ENCODE data around the gene AUTS2. TPM values are rescaled to one million over a fixed set of nuclear protein-coding genes. Genes with fewer than 3 reads are reported as not detected.

The AUTS2 gene
- total RNA-seq, 1 experiment from 2014 or later: 50.0 TPM

GRCh38 chr7:70570029-70570428 lies 971.8 kb downstream of the AUTS2 start:
- CTCF ChIA-PET: no interaction called here
- no peak for ATAC-seq
- Mint-ChIP-seq H3K27ac (no peak overlapping the region), H3K9me3 (no peaks in the 10 kb centered on the region), H3K4me3 (no peak overlapping the region), H3K4me1 (peaks cover 16% of the 10 kb centered on the region; the same call in 1 of the 2 replicates), H3K27me3 (ENCODE audit: low read depth) (peaks cover 42% of the 10 kb centered on the region), H3K36me3 (no peaks in the 10 kb centered on the region)
- no peak for DNase-seq (ENCODE audit: low spot score)
- TF ChIP-seq TCF7 (CRISPR knock-in tag; IDR thresholded peaks at IDR 0.05; ENCODE audit: low read depth) (no peak), PREB (CRISPR knock-in tag; IDR thresholded peaks at IDR 0.05; ENCODE audit: borderline replicate concordance) (no peak), ZSCAN18 (CRISPR knock-in tag; IDR thresholded peaks at IDR 0.05) (no peak), ZNF281 (CRISPR knock-in tag; IDR thresholded peaks at IDR 0.05) (no peak), AFF4 (CRISPR knock-in tag; IDR thresholded peaks at IDR 0.05; ENCODE audit: borderline replicate concordance) (no peak), FOXP1 (CRISPR knock-in tag; IDR thresholded peaks at IDR 0.05; ENCODE audit: borderline replicate concordance) (no peak), ZBTB43 (CRISPR knock-in tag; IDR thresholded peaks at IDR 0.05) (no peak), CREM (CRISPR knock-in tag; IDR thresholded peaks at IDR 0.05) (no peak), ELF4 (CRISPR knock-in tag; IDR thresholded peaks at IDR 0.05; ENCODE audit: low read depth) (no peak), ZNF138 (CRISPR knock-in tag; conservative IDR thresholded peaks at IDR 0.05) (no peak), RORB (CRISPR knock-in tag; IDR thresholded peaks at IDR 0.05) (no peak), NFATC4 (CRISPR knock-in tag; IDR thresholded peaks at IDR 0.05) (no peak), ZNF396 (CRISPR knock-in tag; IDR thresholded peaks at IDR 0.05; ENCODE audit: borderline replicate concordance) (no peak), ATF6 (CRISPR knock-in tag; IDR thresholded peaks at IDR 0.05) (no peak), ZNF416 (CRISPR knock-in tag; IDR thresholded peaks at IDR 0.05) (no peak), ZNF423 (CRISPR knock-in tag; IDR thresholded peaks at IDR 0.05) (no peak), FOXJ3 (CRISPR knock-in tag; IDR thresholded peaks at IDR 0.05; ENCODE audit: borderline replicate concordance) (no peak)
- TF ChIP-seq, protein P1, sequence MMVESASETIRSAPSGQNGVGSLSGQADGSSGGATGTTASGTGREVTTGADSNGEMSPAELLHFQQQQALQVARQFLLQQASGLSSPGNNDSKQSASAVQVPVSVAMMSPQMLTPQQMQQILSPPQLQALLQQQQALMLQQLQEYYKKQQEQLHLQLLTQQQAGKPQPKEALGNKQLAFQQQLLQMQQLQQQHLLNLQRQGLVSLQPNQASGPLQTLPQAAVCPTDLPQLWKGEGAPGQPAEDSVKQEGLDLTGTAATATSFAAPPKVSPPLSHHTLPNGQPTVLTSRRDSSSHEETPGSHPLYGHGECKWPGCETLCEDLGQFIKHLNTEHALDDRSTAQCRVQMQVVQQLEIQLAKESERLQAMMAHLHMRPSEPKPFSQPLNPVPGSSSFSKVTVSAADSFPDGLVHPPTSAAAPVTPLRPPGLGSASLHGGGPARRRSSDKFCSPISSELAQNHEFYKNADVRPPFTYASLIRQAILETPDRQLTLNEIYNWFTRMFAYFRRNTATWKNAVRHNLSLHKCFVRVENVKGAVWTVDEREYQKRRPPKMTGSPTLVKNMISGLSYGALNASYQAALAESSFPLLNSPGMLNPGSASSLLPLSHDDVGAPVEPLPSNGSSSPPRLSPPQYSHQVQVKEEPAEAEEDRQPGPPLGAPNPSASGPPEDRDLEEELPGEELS (CRISPR knock-in tag; IDR thresholded peaks at IDR 0.05): no peak
- TF ChIP-seq, protein P2, sequence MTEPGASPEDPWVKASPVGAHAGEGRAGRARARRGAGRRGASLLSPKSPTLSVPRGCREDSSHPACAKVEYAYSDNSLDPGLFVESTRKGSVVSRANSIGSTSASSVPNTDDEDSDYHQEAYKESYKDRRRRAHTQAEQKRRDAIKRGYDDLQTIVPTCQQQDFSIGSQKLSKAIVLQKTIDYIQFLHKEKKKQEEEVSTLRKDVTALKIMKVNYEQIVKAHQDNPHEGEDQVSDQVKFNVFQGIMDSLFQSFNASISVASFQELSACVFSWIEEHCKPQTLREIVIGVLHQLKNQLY (CRISPR knock-in tag; IDR thresholded peaks at IDR 0.05): no peak
- TF ChIP-seq, protein P3, sequence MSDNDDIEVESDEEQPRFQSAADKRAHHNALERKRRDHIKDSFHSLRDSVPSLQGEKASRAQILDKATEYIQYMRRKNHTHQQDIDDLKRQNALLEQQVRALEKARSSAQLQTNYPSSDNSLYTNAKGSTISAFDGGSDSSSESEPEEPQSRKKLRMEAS (CRISPR knock-in tag; IDR thresholded peaks at IDR 0.05): no peak
- POLR2A ChIA-PET: no interaction called here
